ENCODE results near the gene LMAN2L.
A peak's percentile ranks its signal among the peaks of the same experiment; 100 is the strongest.

The LMAN2L gene, protein sequence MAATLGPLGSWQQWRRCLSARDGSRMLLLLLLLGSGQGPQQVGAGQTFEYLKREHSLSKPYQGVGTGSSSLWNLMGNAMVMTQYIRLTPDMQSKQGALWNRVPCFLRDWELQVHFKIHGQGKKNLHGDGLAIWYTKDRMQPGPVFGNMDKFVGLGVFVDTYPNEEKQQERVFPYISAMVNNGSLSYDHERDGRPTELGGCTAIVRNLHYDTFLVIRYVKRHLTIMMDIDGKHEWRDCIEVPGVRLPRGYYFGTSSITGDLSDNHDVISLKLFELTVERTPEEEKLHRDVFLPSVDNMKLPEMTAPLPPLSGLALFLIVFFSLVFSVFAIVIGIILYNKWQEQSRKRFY

DNA sequence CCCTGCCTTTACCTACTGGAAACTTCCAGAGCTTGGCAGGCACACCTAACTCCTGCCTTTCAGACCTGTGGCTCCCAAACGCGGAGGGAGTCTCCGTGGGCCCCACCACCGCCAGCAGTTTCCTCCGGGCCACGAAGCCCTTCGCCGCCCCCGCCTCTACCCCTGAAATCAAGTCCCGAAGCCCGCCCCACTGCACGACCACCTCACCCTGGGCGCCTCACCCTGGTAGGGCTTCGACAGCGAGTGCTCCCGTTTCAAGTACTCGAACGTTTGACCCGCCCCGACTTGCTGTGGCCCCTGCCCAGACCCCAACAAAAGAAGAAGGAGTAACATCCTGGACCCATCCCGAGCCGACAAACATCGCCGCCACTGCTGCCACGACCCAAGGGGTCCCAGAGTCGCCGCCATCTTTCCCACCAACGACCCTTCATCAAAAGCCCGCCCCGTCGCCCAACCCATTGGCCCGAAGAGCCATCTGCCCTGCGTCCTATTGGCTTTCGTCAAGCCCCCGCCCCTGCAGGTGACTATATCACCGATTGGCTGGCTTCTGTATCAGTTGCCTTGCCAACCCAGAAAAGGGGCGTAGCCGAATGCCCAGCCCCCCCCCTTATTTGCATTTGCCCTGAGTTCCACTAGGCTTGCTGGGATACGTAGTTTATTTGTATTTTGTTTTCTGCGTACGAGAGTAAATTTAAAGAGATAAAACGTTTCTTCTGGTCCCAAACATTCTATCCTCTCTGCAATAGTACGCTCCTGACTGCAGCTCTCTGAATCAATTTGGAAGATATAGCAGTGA is at the start of gene LMAN2L:
Gene LMAN2L (minus strand): TSS at position 432 of the 796 bp plus-strand sequence. CDS start 24 bp downstream, at position 408.
- DNase-seq (ENCODE audit: low read depth), result peak; percentile 98

DNA sequence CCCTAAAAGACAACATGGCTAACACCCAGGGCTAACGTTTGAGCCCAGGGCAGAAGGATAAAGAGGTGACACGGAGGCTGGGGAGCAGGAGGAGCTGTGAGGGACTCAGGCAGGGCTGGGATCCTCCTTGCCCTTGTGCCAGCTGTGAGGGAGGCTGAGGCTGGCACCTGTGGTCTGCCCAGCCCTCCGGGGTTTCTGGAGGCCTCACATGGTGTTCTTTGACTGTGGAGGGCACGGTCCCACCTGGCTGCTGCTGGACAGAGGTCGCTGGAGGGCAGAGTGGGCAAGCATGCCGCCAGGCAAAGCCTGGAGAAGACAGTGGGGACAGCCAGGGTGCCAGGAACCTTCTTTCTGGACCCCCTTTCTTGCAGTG is 49.4 kb upstream of the LMAN2L start:
- DNase-seq (ENCODE audit: low read depth), result no peak

DNA sequence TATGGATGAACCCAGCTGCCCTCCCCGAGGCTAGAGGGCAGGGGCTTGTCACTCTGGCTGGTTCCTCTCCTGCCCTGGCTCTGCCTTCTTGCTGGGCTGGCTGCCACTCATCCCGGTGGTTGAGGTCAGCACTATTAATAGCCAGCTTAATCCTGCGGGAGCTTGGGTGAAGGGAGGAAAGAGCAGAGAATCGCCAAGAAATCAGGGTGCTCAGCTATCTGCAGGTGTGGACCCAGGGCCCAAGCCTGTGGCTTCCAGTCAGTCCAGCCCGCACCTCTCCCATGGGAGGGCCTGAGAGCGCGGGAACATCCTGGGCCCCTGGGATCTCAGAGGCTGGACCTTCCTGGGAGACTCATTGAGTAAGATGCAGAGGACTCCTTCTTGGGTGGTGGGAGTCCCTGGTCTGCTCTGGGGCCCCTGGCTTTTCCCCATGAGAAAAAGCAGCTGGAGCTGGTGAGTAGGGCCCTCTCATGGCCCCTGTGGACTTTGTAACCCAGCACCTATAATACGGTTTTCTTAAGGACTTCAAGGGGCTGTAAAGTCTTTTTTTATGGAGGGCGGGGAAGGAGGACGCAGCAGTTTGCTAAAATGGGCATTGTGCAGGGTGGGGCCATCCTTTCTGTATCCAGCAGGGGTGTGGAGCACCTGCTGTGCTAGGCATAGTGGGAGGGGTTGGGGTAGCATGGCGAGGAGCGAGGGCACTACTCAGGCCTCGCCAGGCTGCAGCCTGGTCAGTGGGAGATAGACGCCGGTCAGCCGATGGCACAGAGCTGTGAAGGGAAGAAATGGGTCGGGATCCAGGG is 48.8 kb upstream of the LMAN2L start:
- DNase-seq (ENCODE audit: low read depth), result peak; percentile 29

DNA sequence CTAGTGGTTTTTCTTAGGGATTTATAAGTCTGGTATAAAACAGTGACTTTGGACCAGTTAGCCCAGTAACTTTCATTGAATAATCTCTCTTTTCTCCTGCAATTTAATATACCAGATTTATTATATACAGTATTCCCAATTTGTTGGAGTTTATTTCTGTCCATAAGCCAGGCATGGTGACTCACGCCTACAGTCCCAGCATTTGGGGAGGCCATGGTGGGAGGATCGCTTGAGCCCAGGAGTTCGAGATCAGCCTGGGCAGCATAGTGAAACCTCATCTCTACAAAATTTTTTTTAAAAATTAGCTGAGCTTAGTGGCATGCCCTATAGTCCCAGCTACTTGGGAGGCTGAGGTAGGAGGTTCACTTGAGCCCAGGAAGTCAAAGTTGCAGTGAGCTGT is 47.5 kb upstream of the LMAN2L start:
- DNase-seq (ENCODE audit: low read depth), result no peak

DNA sequence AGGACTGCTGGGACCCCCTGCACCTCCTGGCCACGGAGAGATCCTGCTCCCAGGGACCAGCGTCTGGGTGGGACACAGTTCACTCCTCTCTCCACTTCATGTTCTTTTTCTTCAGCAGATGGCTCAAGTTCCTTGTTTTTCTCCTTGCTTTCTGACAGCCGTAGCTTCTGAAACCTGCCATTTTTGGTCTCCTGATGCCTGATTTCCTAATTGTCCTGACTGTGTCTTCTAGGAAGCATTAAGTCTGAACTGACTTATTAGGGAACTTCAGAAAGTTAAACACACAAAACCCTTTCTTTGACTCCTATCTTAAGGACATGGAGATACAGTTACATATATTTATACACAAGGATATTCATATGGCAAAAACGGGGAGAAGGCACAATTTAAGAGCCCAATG is 43.5 kb upstream of the LMAN2L start:
- no peak for DNase-seq (ENCODE audit: low read depth)

DNA sequence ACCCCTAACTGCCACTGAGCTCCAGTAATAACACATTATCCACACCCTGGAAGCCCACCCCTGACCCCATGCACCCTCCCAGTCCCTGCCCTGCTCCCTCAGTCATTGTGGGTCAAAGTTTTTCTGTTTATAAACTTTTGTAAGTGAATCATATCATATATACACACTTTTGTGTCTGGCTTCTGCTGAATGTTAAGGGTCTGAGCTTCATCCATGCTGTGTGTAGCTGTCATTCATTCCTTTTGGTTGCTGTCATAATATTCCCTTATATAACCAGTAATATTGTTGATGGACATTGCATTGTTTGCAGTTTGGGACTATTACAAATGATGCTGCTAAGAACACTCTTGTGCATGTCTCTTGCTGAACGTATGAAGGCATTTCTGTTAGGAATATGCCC is 35.3 kb upstream of the LMAN2L start:
- peak; percentile 52 for DNase-seq (ENCODE audit: low read depth)

DNA sequence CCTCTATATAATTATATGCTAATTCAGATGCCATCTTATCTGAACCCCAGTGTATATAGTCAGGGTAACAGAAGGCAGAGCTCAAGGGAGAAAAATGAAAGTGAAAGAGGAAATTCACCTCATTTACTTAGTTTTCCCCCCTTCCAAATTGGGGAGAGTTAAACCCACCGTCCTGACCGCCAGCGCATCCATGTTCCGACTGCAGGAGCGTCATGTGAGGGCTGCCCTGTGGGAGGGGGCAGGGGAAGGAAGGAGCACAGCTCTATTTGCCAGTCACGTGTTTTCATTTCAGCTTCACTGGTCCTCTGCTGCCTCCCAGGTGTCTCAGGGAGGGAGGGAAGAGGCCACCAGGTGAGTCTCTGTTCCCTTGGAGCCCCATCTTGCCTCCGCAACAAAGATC is 34.1 kb upstream of the LMAN2L start:
- no peak for DNase-seq (ENCODE audit: low read depth)

DNA sequence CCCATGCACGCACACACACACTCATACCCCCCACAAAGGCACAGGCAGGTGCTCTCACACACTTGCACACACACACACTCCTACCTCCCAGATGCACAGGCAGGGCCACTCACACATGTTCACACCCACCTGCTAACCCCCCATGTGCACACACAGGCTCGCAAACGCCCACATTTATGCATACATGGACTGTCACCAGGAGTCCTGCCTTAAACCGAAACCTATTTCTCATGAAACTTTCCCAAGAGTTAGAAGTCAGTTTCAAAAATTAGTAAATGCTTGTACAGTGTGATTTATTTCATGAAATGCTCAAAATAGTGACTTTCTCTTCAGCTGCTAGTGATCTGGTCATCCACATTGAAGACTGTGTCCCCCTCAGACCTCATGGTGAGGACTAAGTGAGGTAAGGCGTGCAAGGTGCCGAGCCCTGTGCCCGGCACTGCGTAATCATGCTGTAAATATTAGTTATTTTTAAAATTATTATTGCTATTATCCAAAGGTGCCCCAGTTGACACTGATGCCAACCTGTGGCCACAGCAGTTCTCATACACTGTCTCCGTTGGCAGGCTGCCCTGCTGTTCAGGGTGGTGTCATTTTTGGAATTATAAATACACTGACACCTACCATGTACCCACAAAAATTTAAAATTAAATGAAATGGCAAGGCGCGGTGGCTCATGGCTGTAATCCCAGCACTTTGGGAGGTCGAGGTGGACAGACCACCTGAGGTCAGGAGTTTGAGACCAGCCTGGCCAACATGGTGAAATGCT is 33.2 kb upstream of the LMAN2L start:
- DNase-seq (ENCODE audit: low read depth), result no peak

DNA sequence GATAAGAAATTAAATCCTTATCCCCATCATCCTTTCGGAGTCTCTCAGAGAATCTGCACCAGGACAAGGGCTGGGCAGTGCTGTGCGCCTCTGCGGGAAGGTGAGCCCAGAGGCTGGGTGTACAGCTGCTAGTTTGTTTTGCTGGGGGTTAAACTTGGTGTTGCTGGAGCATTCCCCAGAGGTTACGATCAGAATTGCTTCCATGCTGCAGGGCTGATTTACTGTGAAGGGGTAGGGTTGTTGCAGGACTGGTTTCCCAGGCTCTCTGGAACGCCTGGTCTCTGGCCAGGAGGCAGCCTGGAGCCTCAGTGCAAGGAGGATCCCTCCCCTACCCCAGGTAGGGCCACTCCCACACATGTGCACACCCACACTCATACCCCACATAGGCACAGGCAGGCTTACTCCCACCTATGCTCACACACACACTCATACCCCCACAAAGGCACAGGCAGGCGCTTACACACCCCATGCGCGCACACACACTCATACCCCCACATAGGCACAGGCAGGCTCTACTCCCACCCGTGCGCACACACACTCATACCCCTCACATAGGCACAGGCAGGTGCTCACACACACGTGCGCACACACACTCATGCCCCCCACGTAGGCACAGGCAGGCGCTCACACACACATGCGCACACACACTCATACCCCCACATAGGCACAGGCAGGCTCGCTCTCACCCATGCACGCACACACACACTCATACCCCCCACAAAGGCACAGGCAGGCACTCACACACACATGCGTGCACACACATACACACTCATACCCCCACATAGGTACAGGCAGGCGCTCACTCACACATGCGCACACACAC is 32.1 kb upstream of the LMAN2L start:
- DNase-seq (ENCODE audit: low read depth), result no peak

DNA sequence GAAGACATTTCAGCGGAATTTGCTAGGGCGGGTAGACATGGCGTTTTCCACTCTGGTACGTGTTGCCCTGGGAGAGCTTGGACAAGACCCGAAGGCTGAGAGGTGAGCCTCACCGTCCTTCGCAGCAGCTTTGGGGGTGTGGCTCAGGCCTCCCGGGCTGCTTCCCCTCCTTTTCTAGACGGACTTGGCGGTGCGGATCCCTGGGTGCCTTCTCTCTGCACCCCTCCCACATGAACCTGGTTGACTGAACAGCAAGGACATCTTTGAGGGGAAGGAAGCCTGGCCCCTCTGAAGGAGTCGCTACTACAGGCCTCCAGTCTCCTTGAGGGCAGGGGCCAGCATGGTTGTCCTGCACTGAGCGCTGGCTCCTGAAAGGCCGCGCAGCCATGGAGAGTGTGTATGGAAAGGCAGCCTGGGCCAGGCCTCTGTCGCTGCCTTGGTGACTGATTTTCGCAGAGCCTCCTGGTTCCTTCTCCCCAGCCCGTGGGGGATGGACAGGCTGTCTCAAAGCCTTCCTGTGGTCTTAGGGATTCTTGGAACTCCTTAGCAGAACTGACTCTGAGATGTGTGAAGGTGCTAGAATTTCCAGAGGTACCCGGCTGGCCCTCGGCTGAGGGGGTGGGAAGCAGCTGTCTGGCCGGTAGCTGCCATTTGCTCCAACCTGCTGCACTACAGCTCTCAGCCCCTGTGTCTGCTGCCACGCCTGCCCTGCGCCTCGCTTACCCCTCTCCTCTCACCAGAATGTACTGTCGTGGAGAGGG is 30.8 kb upstream of the LMAN2L start:
- DNase-seq (ENCODE audit: low read depth), result no peak

DNA sequence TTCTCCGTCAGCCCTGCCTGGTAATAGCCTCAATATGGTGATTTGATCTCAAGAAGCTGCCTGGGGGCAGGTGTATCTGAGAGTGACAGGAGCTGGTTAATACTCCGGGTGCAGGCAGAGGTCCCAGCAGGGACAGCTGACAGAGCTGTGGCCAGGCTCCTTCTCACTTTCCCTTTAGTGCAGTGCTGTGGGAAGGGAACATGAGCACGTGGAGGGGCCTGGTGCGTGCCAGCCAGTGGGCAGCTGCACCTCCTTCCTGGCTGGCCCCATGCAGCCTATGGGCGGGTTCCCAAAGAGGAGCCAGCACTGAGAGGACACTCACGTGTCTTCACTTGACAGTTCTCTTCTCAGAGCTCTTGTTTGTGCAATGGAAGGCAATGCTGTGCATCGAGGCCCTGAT is 29.9 kb upstream of the LMAN2L start:
- DNase-seq (ENCODE audit: low read depth), result no peak

DNA sequence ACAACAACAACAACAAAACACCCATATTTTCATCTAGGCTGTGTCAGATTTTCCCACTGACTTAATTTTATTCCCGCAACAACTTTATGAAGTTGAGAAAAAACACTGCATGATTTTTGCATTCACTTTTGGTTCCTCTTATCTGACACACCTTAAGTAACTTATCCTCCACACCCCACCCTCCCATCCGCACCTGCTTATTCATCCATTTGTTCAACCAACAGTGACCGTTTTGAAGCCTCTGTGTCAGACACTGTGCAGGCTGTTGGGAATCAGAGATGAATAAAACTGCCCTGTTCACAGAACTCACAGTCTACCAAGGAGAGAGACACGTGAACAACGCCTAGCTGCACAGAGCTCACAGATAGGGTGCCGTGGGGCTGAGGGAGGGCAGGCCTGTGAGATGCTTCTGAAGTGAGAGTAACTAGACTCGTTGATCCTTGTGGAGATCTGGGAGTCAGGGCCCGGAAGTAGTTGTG is 28.3 kb upstream of the LMAN2L start:
- DNase-seq (ENCODE audit: low read depth), result no peak

DNA sequence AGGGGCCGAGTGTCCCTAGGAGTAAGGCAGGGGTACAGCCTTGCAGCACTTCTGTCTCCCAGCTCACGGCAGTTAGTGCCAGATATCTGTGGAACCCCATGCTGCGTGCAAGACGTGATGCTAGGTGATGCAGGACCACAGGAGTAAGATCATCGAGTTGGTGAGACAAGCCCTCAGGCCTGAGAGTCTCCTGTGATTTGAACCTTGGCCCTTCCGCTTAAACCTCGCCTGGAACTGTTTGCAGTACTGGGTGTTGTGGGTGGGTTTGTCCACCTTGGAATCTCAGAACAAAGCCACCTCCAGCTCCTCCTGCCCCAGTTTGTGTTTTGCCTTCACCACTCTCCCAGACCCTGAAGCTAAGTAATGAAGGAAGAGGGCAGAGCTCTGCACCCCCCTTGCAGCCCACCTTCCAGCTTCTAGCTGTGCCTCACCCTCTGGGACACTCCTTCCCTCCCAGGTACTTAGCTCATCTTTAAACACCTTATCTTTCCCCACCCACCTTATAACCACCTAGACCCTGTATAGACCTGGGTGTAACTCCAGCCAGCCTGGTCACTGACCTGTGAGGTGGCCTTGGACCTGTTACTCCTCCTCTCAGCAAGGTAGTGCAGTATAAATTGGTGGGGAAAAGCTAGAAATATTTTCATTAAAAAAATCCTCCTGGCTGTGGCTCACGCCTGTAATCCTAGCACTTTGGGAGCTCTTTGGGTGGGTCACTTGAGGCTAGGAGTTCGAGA is 27.4 kb upstream of the LMAN2L start:
- no peak for DNase-seq (ENCODE audit: low read depth)

DNA sequence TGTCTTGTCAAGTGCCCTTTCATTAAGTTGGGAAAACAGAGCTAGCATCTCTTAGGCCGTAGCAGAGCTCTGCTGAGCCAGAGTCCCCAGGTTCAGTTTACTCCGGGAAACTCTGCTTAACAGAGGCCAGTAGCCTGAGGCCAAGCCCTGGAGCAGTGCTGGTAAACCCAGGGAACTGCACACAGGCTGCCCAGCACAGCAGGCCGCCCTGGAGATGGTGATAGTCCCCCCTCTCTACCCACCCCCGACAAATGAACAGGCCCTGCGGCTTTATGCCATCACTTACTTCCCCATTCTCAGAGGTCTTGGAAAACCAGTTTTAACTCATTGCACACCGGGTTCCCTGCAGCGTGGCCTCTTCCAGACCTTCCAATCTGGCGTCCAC is 24.4 kb upstream of the LMAN2L start:
- DNase-seq (ENCODE audit: low read depth), result no peak

DNA sequence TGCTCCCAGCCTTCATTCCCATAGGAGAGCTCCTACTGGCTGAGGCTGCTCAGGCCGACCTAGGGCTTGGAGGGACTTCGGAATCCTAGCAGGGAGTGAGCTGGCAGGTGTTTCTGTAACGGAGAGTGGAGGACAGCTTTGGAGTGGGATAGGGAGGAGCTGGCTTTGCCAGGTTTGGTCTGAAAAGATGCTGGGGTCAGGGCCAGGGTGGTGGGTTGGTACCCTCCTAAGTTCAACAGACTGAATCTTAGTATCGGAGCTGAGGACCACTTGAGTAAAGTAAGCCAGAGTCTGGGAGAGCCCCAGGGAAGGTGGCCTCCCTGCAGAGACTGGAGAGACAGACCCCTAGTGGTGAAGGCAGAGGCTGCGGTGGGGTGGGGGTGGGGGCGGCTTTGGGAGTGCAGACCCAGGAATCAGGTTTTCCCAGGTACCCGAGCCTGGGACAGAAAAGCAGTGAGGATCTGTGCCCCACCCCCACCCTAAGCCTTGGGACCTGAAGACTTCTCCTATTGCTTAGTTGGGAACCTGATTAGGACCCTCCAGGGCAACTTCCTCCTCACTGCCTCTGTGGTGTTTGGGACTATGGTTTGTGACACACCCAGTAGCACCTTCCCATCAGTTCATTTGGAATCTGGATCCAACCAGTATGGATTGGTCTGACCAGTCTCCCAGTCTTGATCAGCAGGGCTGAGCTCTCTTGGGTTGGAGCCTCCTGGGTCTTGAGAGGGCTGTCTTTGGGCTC is 23.8 kb upstream of the LMAN2L start:
- no peak for DNase-seq (ENCODE audit: low read depth)

DNA sequence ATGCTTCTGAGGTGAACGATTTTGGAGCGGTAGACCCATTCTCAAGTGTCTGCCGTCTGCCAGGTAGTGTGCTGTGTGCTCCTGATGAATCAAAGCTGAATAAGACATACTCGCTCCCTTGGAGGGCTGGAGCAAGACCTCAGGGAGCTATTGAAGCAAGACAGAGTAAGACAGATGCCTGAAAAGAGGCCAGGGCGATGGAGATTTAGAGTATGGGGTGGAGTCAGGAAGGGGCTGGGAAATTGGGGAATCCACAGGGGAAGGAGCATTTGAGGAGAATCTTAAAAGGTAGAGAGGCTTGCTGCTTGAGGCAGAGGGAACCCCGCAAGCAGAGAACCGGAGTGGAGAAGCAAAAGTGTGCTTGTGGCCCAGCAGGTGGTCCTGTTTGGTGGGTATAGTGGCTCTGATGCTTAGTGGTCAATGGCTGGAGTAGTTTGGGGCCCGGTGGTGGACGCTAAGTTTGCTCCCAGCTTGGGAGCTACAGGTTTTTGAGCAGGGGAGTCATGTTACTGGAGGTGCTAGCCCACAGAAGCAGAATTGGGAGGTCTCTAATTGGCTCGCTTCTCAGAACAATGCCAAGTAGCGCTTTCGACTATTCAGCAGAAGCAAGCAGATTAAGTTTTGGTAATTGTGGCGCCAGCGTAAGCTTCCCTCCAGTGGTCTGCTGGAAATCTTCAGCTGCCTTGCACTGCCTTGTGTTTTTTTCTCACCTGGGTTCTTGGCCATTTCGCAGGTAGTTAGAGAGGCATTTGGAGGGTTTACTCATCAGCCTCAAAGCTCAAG is 22.9 kb upstream of the LMAN2L start:
- DNase-seq (ENCODE audit: low read depth), result no peak

DNA sequence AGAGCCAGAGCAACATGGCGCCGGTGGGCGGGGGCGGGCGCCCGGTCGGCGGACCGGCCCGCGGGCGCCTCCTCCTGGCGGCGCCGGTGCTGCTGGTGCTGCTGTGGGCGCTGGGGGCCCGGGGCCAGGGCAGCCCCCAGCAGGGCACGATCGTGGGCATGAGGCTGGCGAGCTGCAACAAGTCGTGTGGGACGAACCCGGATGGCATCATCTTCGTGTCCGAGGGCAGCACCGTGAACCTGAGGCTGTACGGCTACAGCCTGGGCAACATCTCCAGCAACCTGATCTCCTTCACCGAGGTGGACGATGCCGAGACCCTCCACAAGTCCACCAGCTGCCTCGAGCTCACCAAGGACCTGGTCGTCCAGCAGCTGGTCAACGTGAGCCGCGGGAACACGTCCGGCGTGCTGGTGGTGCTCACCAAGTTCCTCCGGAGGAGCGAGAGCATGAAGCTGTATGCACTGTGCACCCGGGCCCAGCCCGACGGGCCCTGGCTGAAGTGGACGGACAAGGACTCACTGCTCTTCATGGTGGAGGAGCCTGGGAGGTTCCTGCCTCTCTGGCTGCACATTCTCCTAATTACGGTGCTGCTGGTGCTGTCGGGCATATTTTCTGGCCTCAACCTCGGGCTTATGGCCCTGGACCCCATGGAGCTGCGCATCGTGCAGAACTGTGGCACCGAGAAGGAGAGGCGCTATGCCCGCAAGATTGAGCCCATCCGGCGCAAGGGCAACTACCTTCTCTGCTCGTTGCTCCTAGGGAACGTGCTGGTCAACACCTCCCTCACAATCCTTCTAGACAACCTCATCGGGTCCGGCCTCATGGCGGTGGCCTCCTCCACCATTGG is 21.3 kb upstream of the LMAN2L start:
- no peak for DNase-seq (ENCODE audit: low read depth)
